ENCODE data around the gene MAPK9. TPM values are rescaled to one million over a fixed set of nuclear protein-coding genes. Genes with fewer than 3 reads are reported as not detected.

Gene MAPK9
- total RNA-seq, 1 experiment from 2014 or later: 38.6 TPM

GRCh38 chr5:180339583-180340183 is 47.8 kb upstream of the MAPK9 start:
- no peak overlapping the region for H2AFZ ChIP-seq (ENCODE audit: low read length)
- no peak overlapping the region for H4K91ac ChIP-seq (ENCODE audit: insufficient read length, low read depth, low read length)
- no peak overlapping the region for H3K4me3 Mint-ChIP-seq
- H3K9me3 ChIP-seq (ENCODE audit: control insufficient read depth, low read depth, low read length): no peaks in the 10 kb centered on the region
- no peaks in the 10 kb centered on the region for H3K27me3 ChIP-seq (ENCODE audit: insufficient read depth, low read length)
- no peak overlapping the region for H4K8ac ChIP-seq (replicated peaks; ENCODE audit: insufficient read length, low read depth, low read length)
- no peak overlapping the region for H2BK5ac ChIP-seq (ENCODE audit: insufficient read length, low read length)
- no peak overlapping the region for H3K18ac ChIP-seq (ENCODE audit: insufficient read length, low read depth, low read length)
- no peak for TF ChIP-seq CTCF (conservative IDR thresholded peaks at IDR 0.05)
- H3K56ac ChIP-seq (ENCODE audit: insufficient read length, low read depth, low read length): no peak overlapping the region
- peaks cover 52 to 57% (median 54%) of the 10 kb centered on the region in 3 experiments for H3K36me3 Mint-ChIP-seq (ENCODE audit: insufficient read depth in 1 of 3, low read depth in 3 of 3)
- H3K27ac ChIP-seq (ENCODE audit: insufficient read length, low read depth, low read length): no peak overlapping the region
- H2AK5ac ChIP-seq (ENCODE audit: insufficient read length, low read length): no peak overlapping the region
- no peaks in the 10 kb centered on the region; the same call in 1 of the 2 replicates for H3K27me3 Mint-ChIP-seq (ENCODE audit: low read depth)
- no peaks in the 10 kb centered on the region for H4K20me1 ChIP-seq (ENCODE audit: control insufficient read depth, insufficient read depth, insufficient read length)
- no peak overlapping the region for H3K4me2 ChIP-seq (ENCODE audit: insufficient read depth, insufficient read length, low read length)
- H3K79me1 ChIP-seq (ENCODE audit: insufficient read depth, low read depth, low read length, poor library complexity, severe bottlenecking): peaks cover 4% of the 10 kb centered on the region
- H3K27ac Mint-ChIP-seq: peak overlapping the region; percentile 27 to 91 (median 85)
- H3K4me1 ChIP-seq (ENCODE audit: insufficient read depth, low read length): peaks cover 11% of the 10 kb centered on the region; the same call in 1 of the 2 replicates
- H3K79me2 ChIP-seq (ENCODE audit: insufficient read depth, low read length): peaks cover 12% of the 10 kb centered on the region; the same call in 1 of the 2 replicates
- WGBS (ENCODE audit: extremely low coverage, insufficient read length, low lambda C conversion rate): no CpG with 5 or more reads among the region's 7 CpGs
- H4K5ac ChIP-seq (ENCODE audit: insufficient read length, low read depth, low read length): no peak overlapping the region
- H2BK15ac ChIP-seq (ENCODE audit: low read depth, low read length): no peak overlapping the region
- no peak for DNase-seq
- no peak overlapping the region for H3K14ac ChIP-seq (ENCODE audit: insufficient read depth, low read length)
- H2BK12ac ChIP-seq (ENCODE audit: insufficient read length, low read depth, low read length): no peak overlapping the region
- H3K4me1 Mint-ChIP-seq: peaks cover 45 to 51% of the 10 kb centered on the region in 2 experiments
- no peak overlapping the region for H3K9ac ChIP-seq (ENCODE audit: extremely low read depth, insufficient read length, low read length)
- H2BK20ac ChIP-seq (ENCODE audit: low read depth, low read length, poor library complexity, severe bottlenecking): no peak overlapping the region
- no peak overlapping the region for H3K23ac ChIP-seq (ENCODE audit: insufficient read length, low read depth, low read length)
- H2BK120ac ChIP-seq (ENCODE audit: low read depth, low read length, poor library complexity, severe bottlenecking): no peak overlapping the region
- no peaks in the 10 kb centered on the region for H3K23me2 ChIP-seq (ENCODE audit: insufficient read length, low read depth, low read length, poor library complexity, severe bottlenecking)
- no peak overlapping the region for H3T11ph ChIP-seq (ENCODE audit: low read length)
- H3K4ac ChIP-seq (ENCODE audit: low read depth, low read length): no peak overlapping the region
- no peaks in the 10 kb centered on the region; a peak in 1 of 5 replicates for H3K9me3 Mint-ChIP-seq

Measured in H9 (cell line).